Large intestine (tissue), 3 donors: Measurements from ENCODE around the gene ANK2. TPM values are rescaled to one million over a fixed set of nuclear protein-coding genes. Genes with fewer than 3 reads are reported as not detected.
"Not testable (repeated sequence)": the region's sequence is repeated elsewhere in the genome, so short reads cannot be mapped to it uniquely, and the experiment has no call there.

Experiments
- DNase-seq, 2 donors: peaks; one replicate each; pipeline versions ENCODE4 v3.0.0 to v3.0.0-alpha.2; 2013
- H3K27ac ChIP-seq: one replicate; pipeline ENCODE4 v1.5.1; 2013; ENCODE audit warnings: low read length
- H3K27me3 ChIP-seq: 2 replicates; pipeline ENCODE4 v1.6.1; 2013; ENCODE audit warnings: low read length; ENCODE audit not compliant: control insufficient read depth, insufficient read depth
- H3K36me3 ChIP-seq: 2 replicates; pipeline ENCODE4 v1.6.1; 2013; ENCODE audit warnings: low read length; ENCODE audit not compliant: control insufficient read depth, insufficient read depth
- H3K4me1 ChIP-seq: one replicate; pipeline ENCODE4 v1.6.1; 2013; ENCODE audit warnings: low read length; ENCODE audit not compliant: control insufficient read depth, insufficient read depth
- H3K4me3 ChIP-seq: one replicate; pipeline ENCODE4 v1.5.1; 2013; ENCODE audit warnings: low read length
- H3K9me3 ChIP-seq: one replicate; pipeline ENCODE4 v1.6.1; 2013; ENCODE audit warnings: mild to moderate bottlenecking, low read depth, low read length, moderate library complexity; ENCODE audit not compliant: control insufficient read depth
- WGBS: methylation state at CpG from one replicate; pipeline ENCODE4 v1.1.5; 2013; ENCODE audit warnings: low lambda C conversion rate; ENCODE audit not compliant: insufficient coverage; 5-methylcytosine and 5-hydroxymethylcytosine counted together
- polyA plus RNA-seq: library from polyadenylated mRNA; unstranded; fragments of 120-200 nt; gene quantifications from one replicate; pipeline ENCODE4 v1.2.1, GENCODE V29; 2013

The ANK2 gene
- polyA plus RNA-seq, 1 donor: 50.4 TPM

- DNase-seq: no peak
- no peaks in the 10 kb centered on the region for H3K27me3 ChIP-seq
- no peaks in the 10 kb centered on the region for H3K9me3 ChIP-seq
- peaks cover 6% of the 10 kb centered on the region for H3K36me3 ChIP-seq
- 100% methylated on average over 1 of the region's 3 CpGs for WGBS
- no peak overlapping the region for H3K4me3 ChIP-seq
- H3K27ac ChIP-seq: no peak overlapping the region
- no peaks in the 10 kb centered on the region for H3K4me1 ChIP-seq
Observed at GRCh38 chr4:113243312-113243711, 193.9 kb downstream of the ANK2 start.

- H3K4me3 ChIP-seq, H3K36me3 ChIP-seq, H3K4me1 ChIP-seq, H3K27me3 ChIP-seq, H3K9me3 ChIP-seq, H3K27ac ChIP-seq, DNase-seq: not testable (repeated sequence)
- no CpG with 5 or more reads among the region's 4 CpGs for WGBS
Observed at GRCh38 chr4:113244747-113245146, 195.3 kb downstream of the ANK2 start.

- Histone ChIP-seq H3K4me1 (no peaks in the 10 kb centered on the region), H3K36me3 (peaks cover 2% of the 10 kb centered on the region), H3K27ac (no peak overlapping the region), H3K27me3 (no peaks in the 10 kb centered on the region), H3K4me3 (no peak overlapping the region), H3K9me3 (no peaks in the 10 kb centered on the region)
- 90% methylated on average over 2 of the region's 5 CpGs for WGBS
- peak in 1 of 2 donors; percentile 3 for DNase-seq
Observed at GRCh38 chr4:113248320-113248719, 198.9 kb downstream of the ANK2 start.

DNA sequence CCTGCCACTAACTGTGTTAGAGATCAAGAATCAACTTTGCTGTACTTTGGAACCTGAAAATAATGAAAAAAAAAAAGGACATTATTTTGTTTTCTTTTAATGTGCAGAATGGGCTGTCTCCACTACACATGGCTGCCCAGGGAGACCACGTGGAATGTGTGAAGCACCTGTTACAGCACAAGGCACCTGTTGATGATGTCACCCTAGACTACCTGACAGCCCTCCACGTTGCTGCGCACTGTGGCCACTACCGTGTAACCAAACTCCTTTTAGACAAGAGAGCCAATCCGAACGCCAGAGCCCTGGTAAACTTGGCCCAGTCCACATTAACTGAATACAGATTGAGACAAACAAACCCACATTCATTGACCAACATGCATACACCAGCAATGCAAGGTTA lies 206.2 kb downstream of the ANK2 start:
- Histone ChIP-seq H3K9me3 (no peaks in the 10 kb centered on the region), H3K27me3 (no peaks in the 10 kb centered on the region), H3K36me3 (peaks cover 7% of the 10 kb centered on the region), H3K27ac (no peak overlapping the region), H3K4me1 (no peaks in the 10 kb centered on the region), H3K4me3 (no peak overlapping the region)
- no CpG with 5 or more reads among the region's 6 CpGs for WGBS
- DNase-seq: no peak

DNA sequence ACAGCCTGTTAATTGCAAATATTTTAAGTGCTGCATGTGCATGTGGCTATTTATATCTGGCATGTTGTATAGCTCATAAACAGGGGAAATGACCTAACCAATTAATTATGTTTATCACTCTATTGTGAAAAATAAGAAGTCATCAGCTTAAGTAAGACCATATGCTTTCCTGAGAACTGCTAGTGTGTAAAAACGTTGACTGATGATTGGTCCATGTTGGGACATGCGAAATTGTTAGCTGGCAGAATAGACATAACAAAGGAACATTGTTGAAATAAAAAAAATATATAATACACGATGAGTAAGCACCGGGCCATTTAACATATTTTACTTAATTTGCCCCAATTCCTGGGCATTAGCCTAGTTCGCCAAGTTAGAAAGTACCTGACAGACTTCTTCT lies 207.5 kb downstream of the ANK2 start:
- no peaks in the 10 kb centered on the region for H3K4me1 ChIP-seq
- no peaks in the 10 kb centered on the region for H3K27me3 ChIP-seq
- no peaks in the 10 kb centered on the region for H3K9me3 ChIP-seq
- no peak for DNase-seq
- H3K27ac ChIP-seq: no peak overlapping the region
- H3K36me3 ChIP-seq: peaks cover 7% of the 10 kb centered on the region
- no peak overlapping the region for H3K4me3 ChIP-seq
- 100% methylated on average over 1 of the region's 5 CpGs for WGBS

- WGBS: 95% methylated on average over 4 of the region's 4 CpGs
- no peaks in the 10 kb centered on the region for H3K9me3 ChIP-seq
- H3K27me3 ChIP-seq: no peaks in the 10 kb centered on the region
- no peaks in the 10 kb centered on the region for H3K4me1 ChIP-seq
- DNase-seq: no peak
- H3K36me3 ChIP-seq: peaks cover 5% of the 10 kb centered on the region
- no peak overlapping the region for H3K27ac ChIP-seq
- no peak overlapping the region for H3K4me3 ChIP-seq
Observed at GRCh38 chr4:113260688-113261087, 211.2 kb downstream of the ANK2 start.

GRCh38 chr4:113263274-113263673 lies 213.8 kb downstream of the ANK2 start:
- 57% methylated on average over 1 of the region's 1 CpG for WGBS
- H3K9me3 ChIP-seq: no peaks in the 10 kb centered on the region
- no peak overlapping the region for H3K27ac ChIP-seq
- no peaks in the 10 kb centered on the region for H3K36me3 ChIP-seq
- H3K4me3 ChIP-seq: no peak overlapping the region
- H3K27me3 ChIP-seq: no peaks in the 10 kb centered on the region
- no peak for DNase-seq
- no peaks in the 10 kb centered on the region for H3K4me1 ChIP-seq

- Histone ChIP-seq H3K9me3 (no peaks in the 10 kb centered on the region), H3K36me3 (peaks cover 10% of the 10 kb centered on the region), H3K27me3 (no peaks in the 10 kb centered on the region), H3K27ac (no peak overlapping the region), H3K4me3 (no peak overlapping the region), H3K4me1 (peaks cover 3% of the 10 kb centered on the region)
- no peak for DNase-seq
- 91% methylated on average over 1 of the region's 7 CpGs for WGBS
Observed at GRCh38 chr4:113270520-113271319, 221.3 kb downstream of the ANK2 start.

- Histone ChIP-seq H3K27ac (no peak overlapping the region), H3K36me3 (peaks cover 10% of the 10 kb centered on the region), H3K4me3 (no peak overlapping the region), H3K27me3 (no peaks in the 10 kb centered on the region), H3K9me3 (no peaks in the 10 kb centered on the region), H3K4me1 (peaks cover 3% of the 10 kb centered on the region)
- no peak for DNase-seq
Observed at GRCh38 chr4:113272523-113272922, 223.1 kb downstream of the ANK2 start.

- H3K27ac ChIP-seq: no peak overlapping the region
Observed at GRCh38 chr4:113273721-113274220, 224.3 kb downstream of the ANK2 start.

More at GRCh38 chr4:113273721-113274220, 224.3 kb downstream of the ANK2 start:
- Histone ChIP-seq H3K4me3 (no peak overlapping the region), H3K4me1 (peaks cover 3% of the 10 kb centered on the region), H3K36me3 (peaks cover 10% of the 10 kb centered on the region), H3K9me3 (no peaks in the 10 kb centered on the region), H3K27me3 (no peaks in the 10 kb centered on the region)
- DNase-seq: no peak
